ENCODE data around the gene RALY. TPM values are rescaled to one million over a fixed set of nuclear protein-coding genes. Genes with fewer than 3 reads are reported as not detected.

RALY gene
- total RNA-seq, 2 donors from 2014 or later: 74.2 to 86.4 TPM

GRCh38 chr20:34082232-34082887 lies 88.6 kb downstream of the RALY start:
- DNase-seq (ENCODE audit: low spot score): no peak
- TF ChIP-seq CTCF (IDR thresholded peaks at IDR 0.05): no peak
- Histone ChIP-seq H3K4me3 (no peak overlapping the region), H3K4me1 (peaks cover 0 to 19% of the 10 kb centered on the region in 2 donors), H3K27ac (peak overlapping the region; percentile 54 to 72), H3K36me3 (peaks cover 43% of the 10 kb centered on the region), H3K9me3 (no peaks in the 10 kb centered on the region), H3K27me3 (no peaks in the 10 kb centered on the region)

- peak overlapping the region; percentile 54 to 72 for H3K27ac ChIP-seq
- peaks cover 35% of the 10 kb centered on the region for H3K36me3 ChIP-seq
- no peak overlapping the region for H3K4me3 ChIP-seq
- H3K9me3 ChIP-seq: no peaks in the 10 kb centered on the region
- no peaks in the 10 kb centered on the region for H3K27me3 ChIP-seq
- TF ChIP-seq CTCF (IDR thresholded peaks at IDR 0.05): no peak
- DNase-seq (ENCODE audit: low spot score): peak; percentile 76
- H3K4me1 ChIP-seq: peaks cover 0 to 19% of the 10 kb centered on the region in 2 donors
Measured at GRCh38 chr20:34083137-34083536, 89.4 kb downstream of the RALY start.

- DNase-seq (ENCODE audit: low spot score): no peak
- peaks cover 0 to 24% of the 10 kb centered on the region in 2 donors for H3K4me1 ChIP-seq
- H3K27me3 ChIP-seq: no peaks in the 10 kb centered on the region
- H3K9me3 ChIP-seq: no peaks in the 10 kb centered on the region
- H3K36me3 ChIP-seq: peaks cover 35% of the 10 kb centered on the region
- H3K4me3 ChIP-seq: no peak overlapping the region
- H3K27ac ChIP-seq: peak overlapping the region; percentile 54 to 72
- no peak for TF ChIP-seq CTCF (IDR thresholded peaks at IDR 0.05)
Measured at GRCh38 chr20:34083781-34084180, 90.1 kb downstream of the RALY start.

- no peak for TF ChIP-seq CTCF (IDR thresholded peaks at IDR 0.05)
- no peak for DNase-seq (ENCODE audit: low spot score)
- H3K4me3 ChIP-seq: no peak overlapping the region
- no peaks in the 10 kb centered on the region for H3K9me3 ChIP-seq
- peaks cover 38% of the 10 kb centered on the region for H3K36me3 ChIP-seq
- no peaks in the 10 kb centered on the region for H3K27me3 ChIP-seq
- H3K4me1 ChIP-seq: peaks cover 0 to 30% of the 10 kb centered on the region in 2 donors
- H3K27ac ChIP-seq: peak overlapping the region in 1 of 2 donors; percentile 72
Measured at GRCh38 chr20:34084227-34084923, 90.7 kb downstream of the RALY start.

- Histone ChIP-seq H3K27ac (no peak overlapping the region), H3K4me3 (no peak overlapping the region), H3K36me3 (peaks cover 42% of the 10 kb centered on the region), H3K27me3 (no peaks in the 10 kb centered on the region), H3K9me3 (no peaks in the 10 kb centered on the region), H3K4me1 (peaks cover 0 to 41% of the 10 kb centered on the region in 2 donors)
- no peak for TF ChIP-seq CTCF (IDR thresholded peaks at IDR 0.05)
- no peak for DNase-seq (ENCODE audit: low spot score)
Measured at GRCh38 chr20:34085544-34086040, 91.9 kb downstream of the RALY start.
